BLaER1 (cell line): ENCODE measurements around the gene PGA5.
A peak's percentile ranks its signal among the peaks of the same experiment; 100 is the strongest.

Experiments
- H3K27ac ChIP-seq: shearing (Covaris generic); formaldehyde crosslinking; 2 replicates; pipeline ENCODE4 v1.8.1; 2022
- H3K27me3 ChIP-seq: shearing (Covaris generic); formaldehyde crosslinking; 2 replicates; pipeline ENCODE4 v1.8.1; 2022
- H3K36me3 ChIP-seq: shearing (Covaris generic); formaldehyde crosslinking; 2 replicates; pipeline ENCODE4 v1.8.1; 2022
- H3K4me1 ChIP-seq: shearing (Covaris generic); formaldehyde crosslinking; 2 replicates; pipeline ENCODE4 v1.8.1; 2022
- H3K4me2 ChIP-seq: shearing (Covaris generic); formaldehyde crosslinking; 2 replicates; pipeline ENCODE4 v1.8.1; 2022
- H3K4me3 ChIP-seq: shearing (Covaris generic); formaldehyde crosslinking; 2 replicates; pipeline ENCODE4 v1.8.1; 2022
- H3K9ac ChIP-seq: shearing (Covaris generic); formaldehyde crosslinking; 2 replicates; pipeline ENCODE4 v1.8.1; 2022
- H3K9me3 ChIP-seq: shearing (Covaris generic); formaldehyde crosslinking; 2 replicates; pipeline ENCODE4 v1.8.1; 2022
- H4K20me1 ChIP-seq: shearing (Covaris generic); formaldehyde crosslinking; 2 replicates; pipeline ENCODE4 v1.8.1; 2022
- Cebpa-rat ChIP-seq: shearing (Covaris generic); IDR thresholded peaks from 2 replicates; pipeline ENCODE4 v1.8.1; 2022

Gene PGA5

GRCh38 chr11:61274084-61274483 is 33.1 kb downstream of the PGA5 start:
- no peaks in the 10 kb centered on the region for H3K27me3 ChIP-seq
- no peaks in the 10 kb centered on the region; the same call in 1 of the 2 replicates for H4K20me1 ChIP-seq
- H3K9ac ChIP-seq = peak overlapping the region; percentile 62
- H3K27ac ChIP-seq = peak overlapping the region; percentile 64
- H3K9me3 ChIP-seq = no peaks in the 10 kb centered on the region
- peak overlapping the region; percentile 63 for H3K4me3 ChIP-seq
- peak overlapping the region; percentile 97 for H3K4me2 ChIP-seq
- H3K4me1 ChIP-seq = peaks cover 85% of the 10 kb centered on the region
- TF ChIP-seq Cebpa-rat = no peak
- peaks cover 82% of the 10 kb centered on the region for H3K36me3 ChIP-seq

DNA sequence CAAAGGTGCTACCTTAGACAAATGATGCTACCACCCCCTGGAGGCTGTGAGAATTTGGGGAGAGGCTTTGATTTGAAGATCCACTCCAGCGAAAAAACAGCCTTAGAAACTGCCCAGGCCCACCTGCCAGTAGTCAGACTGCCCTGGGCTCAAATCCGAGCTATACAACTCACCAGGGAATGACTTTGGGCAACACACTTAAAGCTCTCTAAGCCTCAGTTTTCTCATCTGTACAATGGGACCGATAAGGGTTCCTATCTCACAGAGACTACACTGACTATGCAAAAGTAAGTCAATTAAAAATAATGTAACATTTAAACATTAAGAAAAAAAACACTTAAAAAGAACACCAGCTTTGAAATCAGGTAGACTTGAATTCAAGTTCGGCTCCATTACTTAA is 34.2 kb downstream of the PGA5 start:
- Histone ChIP-seq H3K9ac (peak overlapping the region; percentile 41; the same call in 1 of the 2 replicates), H3K9me3 (no peaks in the 10 kb centered on the region), H3K4me3 (no peak overlapping the region), H3K4me1 (peaks cover 87% of the 10 kb centered on the region), H3K27ac (peak overlapping the region; percentile 64; the same call in 1 of the 2 replicates), H3K36me3 (peaks cover 82% of the 10 kb centered on the region), H3K4me2 (peak overlapping the region; percentile 97), H4K20me1 (no peaks in the 10 kb centered on the region; the same call in 1 of the 2 replicates), H3K27me3 (no peaks in the 10 kb centered on the region)
- no peak for TF ChIP-seq Cebpa-rat

- Histone ChIP-seq H3K9me3 (no peaks in the 10 kb centered on the region), H4K20me1 (peaks cover 11% of the 10 kb centered on the region), H3K27ac (no peak overlapping the region), H3K4me2 (peak overlapping the region; percentile 55), H3K4me1 (peaks cover 75% of the 10 kb centered on the region), H3K4me3 (no peak overlapping the region), H3K27me3 (no peaks in the 10 kb centered on the region), H3K9ac (no peak overlapping the region), H3K36me3 (peaks cover 82% of the 10 kb centered on the region)
- no peak for TF ChIP-seq Cebpa-rat
Measured at GRCh38 chr11:61277186-61278000, 36.4 kb downstream of the PGA5 start.

DNA sequence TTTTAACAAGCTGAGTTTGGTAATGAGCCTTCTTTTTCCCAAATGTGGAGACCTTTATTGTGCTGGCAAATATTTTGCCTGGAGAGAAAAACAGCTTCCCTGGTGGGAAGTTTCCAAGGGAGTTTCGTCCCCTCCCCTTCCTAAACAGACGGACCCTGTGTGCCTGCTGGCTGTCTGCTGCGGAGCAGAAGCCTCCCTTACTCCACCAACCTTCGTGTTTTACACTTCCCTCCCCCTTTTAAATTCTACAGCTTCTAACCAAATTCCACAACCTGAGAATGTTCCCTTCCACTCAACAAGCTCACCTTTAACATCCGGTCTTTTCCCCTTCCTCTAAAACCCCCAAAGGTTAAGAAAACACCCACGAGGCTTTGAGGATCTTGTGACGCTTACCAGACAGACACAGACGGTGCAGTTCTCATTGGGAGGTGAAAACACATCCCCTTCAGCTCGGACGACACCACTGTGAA is 37.1 kb downstream of the PGA5 start:
- H3K27ac ChIP-seq = 0 out of 2 replicates have a peak overlapping the region, but pooled peaks have one; percentile 30
- peaks cover 68% of the 10 kb centered on the region for H3K4me1 ChIP-seq
- no peak overlapping the region for H3K4me3 ChIP-seq
- no peak for TF ChIP-seq Cebpa-rat
- H3K36me3 ChIP-seq = peaks cover 82% of the 10 kb centered on the region
- peak overlapping the region; percentile 53; the same call in 1 of the 2 replicates for H3K9ac ChIP-seq
- H3K4me2 ChIP-seq = peak overlapping the region; percentile 55
- H4K20me1 ChIP-seq = peaks cover 17% of the 10 kb centered on the region
- H3K27me3 ChIP-seq = no peaks in the 10 kb centered on the region
- H3K9me3 ChIP-seq = no peaks in the 10 kb centered on the region

DNA sequence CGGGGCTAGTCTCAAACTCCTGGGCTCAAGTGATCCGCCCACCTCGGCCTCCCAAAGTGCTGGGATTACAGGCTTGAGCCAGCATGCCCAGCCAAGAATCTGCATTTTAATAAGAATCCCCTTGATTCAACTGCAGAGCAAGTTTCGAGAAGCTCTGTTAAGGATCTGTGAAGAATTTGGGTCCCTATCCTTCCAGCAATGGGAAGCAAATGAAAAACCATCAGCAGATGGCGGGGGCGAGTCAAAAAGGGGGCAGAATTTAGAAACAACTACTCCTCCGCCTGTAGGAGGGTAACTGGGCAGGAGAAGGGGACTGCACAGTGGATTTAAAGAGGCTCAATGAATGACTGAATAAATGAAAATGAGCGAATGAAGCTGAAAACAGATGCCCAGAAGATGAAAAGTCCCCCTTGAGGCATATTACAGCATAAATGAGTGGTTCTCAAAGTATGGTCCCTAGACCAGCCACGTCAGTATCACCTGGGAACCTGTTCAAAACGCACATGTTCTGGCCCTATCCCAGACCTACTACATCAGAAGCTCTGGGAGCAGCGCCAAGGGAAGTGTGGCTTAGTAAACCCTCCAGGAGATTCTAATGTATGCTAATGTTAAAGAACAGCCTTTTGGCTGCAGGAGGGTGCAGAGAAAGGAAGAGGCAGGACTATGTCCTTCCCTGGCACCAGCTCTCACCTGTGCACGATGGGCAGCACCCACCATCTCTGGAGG is 39.1 kb downstream of the PGA5 start:
- Histone ChIP-seq H3K27ac (no peak overlapping the region), H3K4me2 (no peak overlapping the region), H3K4me3 (no peak overlapping the region), H3K9ac (no peak overlapping the region), H3K4me1 (peaks cover 48% of the 10 kb centered on the region), H3K27me3 (no peaks in the 10 kb centered on the region), H4K20me1 (peaks cover 18% of the 10 kb centered on the region), H3K36me3 (peaks cover 94% of the 10 kb centered on the region), H3K9me3 (no peaks in the 10 kb centered on the region)
- TF ChIP-seq Cebpa-rat = no peak

DNA sequence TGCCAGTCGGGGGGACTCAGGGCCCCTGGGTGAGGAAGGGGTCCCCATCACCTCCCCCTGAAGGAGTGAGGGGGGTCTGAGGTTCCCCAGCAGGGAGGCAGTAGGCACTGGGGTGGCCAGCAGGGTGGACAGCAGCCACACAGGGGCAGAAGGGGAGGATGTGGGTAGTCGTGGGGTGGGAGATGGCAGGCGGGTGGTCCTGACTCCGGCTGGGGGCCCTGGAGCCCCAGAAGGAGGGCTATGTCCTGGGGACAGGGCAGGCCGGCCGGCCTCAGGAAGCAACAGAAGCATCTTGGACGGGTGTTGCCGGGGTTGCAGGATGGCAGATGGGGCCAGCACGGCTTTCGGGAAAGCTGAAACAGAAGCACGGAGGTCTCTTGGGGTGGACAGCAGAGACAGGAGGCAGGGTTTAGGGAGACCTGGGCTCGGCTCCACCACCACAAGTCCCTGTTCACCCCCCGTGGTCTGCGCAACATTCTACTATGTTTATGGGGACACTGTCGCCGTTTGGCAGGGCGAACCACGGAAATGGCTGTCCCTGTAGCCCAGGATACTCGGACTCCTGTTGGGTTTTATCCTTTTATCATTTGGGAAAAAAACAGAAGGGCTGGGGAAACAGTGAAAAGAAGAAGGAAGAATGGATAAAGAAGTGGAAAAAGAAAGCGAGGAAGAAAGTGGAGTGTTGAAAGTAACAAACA is 40.1 kb downstream of the PGA5 start:
- H3K27ac ChIP-seq = no peak overlapping the region
- H3K9me3 ChIP-seq = no peaks in the 10 kb centered on the region
- peaks cover 38% of the 10 kb centered on the region for H3K4me1 ChIP-seq
- peaks cover 18% of the 10 kb centered on the region for H4K20me1 ChIP-seq
- no peak overlapping the region for H3K9ac ChIP-seq
- no peak for TF ChIP-seq Cebpa-rat
- H3K4me3 ChIP-seq = no peak overlapping the region
- H3K4me2 ChIP-seq = no peak overlapping the region
- peaks cover 95% of the 10 kb centered on the region for H3K36me3 ChIP-seq
- H3K27me3 ChIP-seq = no peaks in the 10 kb centered on the region

GRCh38 chr11:61281581-61282250 is 40.7 kb downstream of the PGA5 start:
- Histone ChIP-seq H3K9me3 (no peaks in the 10 kb centered on the region), H3K4me1 (peaks cover 32% of the 10 kb centered on the region), H3K27me3 (no peaks in the 10 kb centered on the region), H3K4me2 (no peak overlapping the region), H3K9ac (no peak overlapping the region), H3K4me3 (no peak overlapping the region), H3K27ac (no peak overlapping the region), H3K36me3 (peaks cover 96% of the 10 kb centered on the region), H4K20me1 (peaks cover 18% of the 10 kb centered on the region)
- TF ChIP-seq Cebpa-rat = no peak

DNA sequence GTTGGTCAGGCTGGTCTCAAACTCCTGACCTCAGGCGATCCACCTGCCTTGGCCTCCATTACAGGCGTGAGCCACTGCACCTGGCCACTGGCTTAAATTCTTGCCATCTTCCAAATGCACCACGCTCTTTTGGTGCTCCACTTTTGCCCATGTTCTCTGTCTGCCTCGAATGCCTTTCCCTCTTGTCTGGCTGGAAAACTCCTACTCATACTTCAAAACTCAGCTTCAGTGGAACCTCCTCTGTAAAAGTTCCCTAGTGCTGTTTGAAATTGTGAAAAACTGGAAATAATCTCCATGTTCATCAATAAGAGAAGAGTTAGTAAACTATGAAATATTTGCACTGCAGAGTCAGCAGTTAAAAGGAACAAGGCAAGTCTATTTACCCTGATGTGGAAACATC is 42.6 kb downstream of the PGA5 start:
- peaks cover 18% of the 10 kb centered on the region for H4K20me1 ChIP-seq
- no peaks in the 10 kb centered on the region for H3K27me3 ChIP-seq
- no peaks in the 10 kb centered on the region for H3K9me3 ChIP-seq
- H3K27ac ChIP-seq = no peak overlapping the region
- H3K4me3 ChIP-seq = no peak overlapping the region
- no peak overlapping the region for H3K4me2 ChIP-seq
- TF ChIP-seq Cebpa-rat = no peak
- H3K36me3 ChIP-seq = peaks cover 90% of the 10 kb centered on the region
- no peak overlapping the region for H3K9ac ChIP-seq
- H3K4me1 ChIP-seq = peaks cover 35% of the 10 kb centered on the region

DNA sequence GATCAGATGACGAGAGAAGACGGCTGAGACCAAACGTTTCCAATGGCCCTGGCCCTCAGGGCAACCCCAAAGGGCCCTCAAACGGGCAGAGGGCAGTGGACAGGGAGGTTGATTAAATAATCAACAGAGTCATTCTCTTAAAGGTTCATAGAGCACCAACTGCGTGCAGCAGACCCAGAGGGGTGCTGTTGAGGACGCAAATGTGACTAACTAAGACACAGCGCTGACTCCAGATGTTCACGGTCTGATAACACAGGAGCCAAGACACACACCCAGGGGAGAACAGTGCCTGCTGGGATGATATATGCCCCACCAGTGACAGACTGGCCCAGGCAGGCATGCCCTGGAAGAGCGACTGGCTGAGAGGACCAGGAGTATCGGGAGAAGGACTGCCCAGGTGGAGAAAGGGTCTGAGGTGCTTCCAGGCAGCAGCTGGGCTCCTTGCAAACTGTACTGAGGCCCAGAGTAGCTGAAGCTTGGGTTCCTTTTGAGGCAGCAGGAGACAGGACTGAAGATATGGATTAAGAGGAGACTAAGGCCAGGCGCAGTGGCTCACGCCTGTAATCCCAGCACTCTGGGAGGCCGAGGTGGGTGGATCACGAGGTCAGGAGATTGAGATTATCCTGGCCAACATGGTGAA is 46.5 kb downstream of the PGA5 start:
- H3K9me3 ChIP-seq = no peaks in the 10 kb centered on the region

More for the DNA sequence above, 46.5 kb downstream of the PGA5 start:
- peaks cover 90% of the 10 kb centered on the region for H3K36me3 ChIP-seq
- H3K9ac ChIP-seq = peak overlapping the region; percentile 56; the same call in 1 of the 2 replicates
- peak overlapping the region; percentile 82 for H3K27ac ChIP-seq
- no peak for TF ChIP-seq Cebpa-rat
- 0 out of 2 replicates have a peak overlapping the region, but pooled peaks have one; percentile 27 for H3K4me3 ChIP-seq
- peaks cover 46% of the 10 kb centered on the region for H3K4me1 ChIP-seq
- no peaks in the 10 kb centered on the region for H3K27me3 ChIP-seq
- peak overlapping the region; percentile 87 for H3K4me2 ChIP-seq
- H4K20me1 ChIP-seq = peaks cover 28% of the 10 kb centered on the region
